GM21576 (cell line): ENCODE measurements around the gene GABRG3.

ENCODE experiments used
- ATAC-seq: cut with Tn5 transposase; IDR thresholded peaks from one replicate; pipeline ENCODE4 v1.9.1; 2021; ENCODE audit warnings: mild to moderate bottlenecking, moderate library complexity; ENCODE audit not compliant: unreplicated experiment

The GABRG3 gene

GRCh38 chr15:27059610-27060202, 88.7 kb downstream of the GABRG3 start:
- no peak for ATAC-seq

GRCh38 chr15:27061739-27062138, 90.8 kb downstream of the GABRG3 start:
- ATAC-seq = no peak

GRCh38 chr15:27062951-27063350, 92.0 kb downstream of the GABRG3 start:
- ATAC-seq = no peak

- ATAC-seq = no peak
Measured at GRCh38 chr15:27064080-27064479, 93.1 kb downstream of the GABRG3 start.

- ATAC-seq = no peak
Measured at GRCh38 chr15:27065151-27065550, 94.2 kb downstream of the GABRG3 start.

GRCh38 chr15:27065785-27066184, 94.8 kb downstream of the GABRG3 start:
- ATAC-seq = no peak

- no peak for ATAC-seq
Measured at GRCh38 chr15:27066446-27066845, 95.5 kb downstream of the GABRG3 start.

GRCh38 chr15:27067175-27067574, 96.2 kb downstream of the GABRG3 start:
- ATAC-seq = no peak

- no peak for ATAC-seq
Measured at GRCh38 chr15:27070841-27071240, 99.9 kb downstream of the GABRG3 start.

GRCh38 chr15:27074179-27074578, 103.2 kb downstream of the GABRG3 start:
- no peak for ATAC-seq

GRCh38 chr15:27077790-27078189, 106.8 kb downstream of the GABRG3 start:
- no peak for ATAC-seq

GRCh38 chr15:27081676-27082418, 110.9 kb downstream of the GABRG3 start:
- ATAC-seq = no peak

- no peak for ATAC-seq
Measured at GRCh38 chr15:27082526-27082925, 111.5 kb downstream of the GABRG3 start.

GRCh38 chr15:27084844-27085243, 113.9 kb downstream of the GABRG3 start:
- no peak for ATAC-seq

- no peak for ATAC-seq
Measured at GRCh38 chr15:27086149-27086548, 115.2 kb downstream of the GABRG3 start.

GRCh38 chr15:27086805-27087204, 115.8 kb downstream of the GABRG3 start:
- no peak for ATAC-seq

GRCh38 chr15:27087651-27088583, 116.9 kb downstream of the GABRG3 start:
- ATAC-seq = no peak

- no peak for ATAC-seq
Measured at GRCh38 chr15:27088584-27089232, 117.7 kb downstream of the GABRG3 start.

- ATAC-seq = no peak
Measured at GRCh38 chr15:27089233-27089586, 118.2 kb downstream of the GABRG3 start.

GRCh38 chr15:27089676-27090075, 118.7 kb downstream of the GABRG3 start:
- ATAC-seq = no peak

GRCh38 chr15:27091270-27091940, 120.4 kb downstream of the GABRG3 start:
- ATAC-seq = no peak
